RPMI7951 (cell line): Measurements from ENCODE around the gene TEX48. TPM values are rescaled to one million over a fixed set of nuclear protein-coding genes. Genes with fewer than 3 reads are reported as not detected.

Experiments used
- DNase-seq: peaks from one replicate; pipeline ENCODE4 v3.0.0-alpha.2; 2012; ENCODE audit warnings: low read depth
- total RNA-seq: library from RNA; depleted of rRNA; stranded (reverse); fragments of >200 nt; shearing (Covaris generic); gene quantifications from 2 replicates; pipeline ENCODE4 v1.2.3, GENCODE V29; 2014

Gene TEX48
- total RNA-seq, 1 experiment from 2014 or later: not detected

GRCh38 chr9:114693248-114693855, 11.4 kb upstream of the TEX48 start:
- no peak for DNase-seq

DNA sequence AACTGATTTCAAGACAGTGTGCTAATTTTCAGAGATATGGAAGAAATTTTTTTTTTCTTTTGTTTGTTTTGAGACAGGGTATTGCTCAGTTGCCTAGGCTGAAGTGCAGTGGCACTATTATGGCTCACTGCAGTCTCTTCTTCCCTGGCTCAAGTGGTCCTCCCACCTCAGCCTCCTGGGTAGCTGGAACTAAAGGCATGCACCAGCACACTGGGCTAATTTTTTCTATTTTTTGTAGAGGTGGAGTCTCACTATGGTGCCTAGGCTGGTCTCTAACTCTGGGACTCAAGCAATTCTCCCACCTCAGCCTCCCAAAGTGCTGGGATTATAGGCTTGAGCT, 9.9 kb upstream of the TEX48 start:
- no peak for DNase-seq

DNA sequence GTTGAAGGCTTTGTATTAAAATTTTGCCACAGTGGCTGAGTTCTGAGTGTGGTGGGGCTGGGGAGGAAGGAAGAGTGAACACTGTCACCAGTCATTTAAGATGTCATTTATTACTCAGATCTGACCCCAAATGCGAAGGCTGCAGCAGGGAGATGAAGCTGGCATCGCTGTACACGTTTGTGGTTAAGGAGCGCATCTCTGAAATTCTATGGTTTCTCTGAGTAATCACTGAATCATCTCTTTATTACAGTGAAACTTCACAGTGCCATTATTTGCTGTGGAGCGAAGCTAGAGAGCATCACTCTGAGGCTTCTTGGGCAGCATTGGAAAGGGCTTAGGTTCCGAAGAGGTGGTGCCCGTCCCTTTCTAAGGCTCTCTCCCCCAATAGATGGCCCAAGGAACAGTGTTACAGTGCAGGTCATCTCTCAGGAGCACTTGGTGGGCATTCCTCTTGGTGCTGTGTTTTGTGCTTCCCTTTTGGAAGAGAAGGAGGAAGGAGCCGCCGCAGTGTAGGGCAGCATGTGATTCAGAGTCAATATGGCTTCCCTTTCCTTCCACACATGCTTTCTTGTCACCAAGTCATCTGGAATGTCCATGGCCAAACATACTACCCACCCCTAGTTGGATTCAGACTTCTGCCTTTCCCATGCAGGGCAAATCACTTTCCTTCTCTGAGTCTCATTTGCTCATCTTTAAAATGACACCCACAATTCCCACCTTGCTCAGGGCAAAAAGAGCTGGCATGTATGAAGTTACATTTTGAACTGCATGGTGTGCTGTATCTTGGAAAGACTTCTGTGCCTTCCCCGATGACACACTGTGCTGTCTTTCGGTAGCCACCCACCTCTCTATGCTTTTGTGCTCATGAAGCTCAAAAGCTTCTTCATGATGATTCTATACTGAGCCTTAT, 9.3 kb upstream of the TEX48 start:
- DNase-seq: peak; percentile 96

DNA sequence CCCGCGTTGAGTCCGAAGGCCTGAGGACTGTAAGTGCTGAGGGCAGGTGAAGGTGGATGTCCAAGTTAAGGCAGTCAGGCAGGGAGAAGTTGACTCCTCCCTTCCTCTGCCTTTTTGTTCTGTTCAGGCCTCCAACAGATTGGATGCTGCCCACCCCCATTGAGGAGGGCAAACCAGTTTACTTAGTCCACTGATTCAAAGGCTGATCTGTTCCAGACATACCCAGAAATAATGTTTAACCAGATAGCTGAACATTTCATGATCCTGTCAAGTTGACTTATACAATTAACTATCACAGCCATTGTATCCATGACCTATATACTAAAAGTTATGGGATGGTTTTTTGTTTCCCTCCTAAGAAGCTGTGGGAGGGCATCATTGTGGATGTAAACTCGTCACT, 8.3 kb upstream of the TEX48 start:
- DNase-seq: no peak

DNA sequence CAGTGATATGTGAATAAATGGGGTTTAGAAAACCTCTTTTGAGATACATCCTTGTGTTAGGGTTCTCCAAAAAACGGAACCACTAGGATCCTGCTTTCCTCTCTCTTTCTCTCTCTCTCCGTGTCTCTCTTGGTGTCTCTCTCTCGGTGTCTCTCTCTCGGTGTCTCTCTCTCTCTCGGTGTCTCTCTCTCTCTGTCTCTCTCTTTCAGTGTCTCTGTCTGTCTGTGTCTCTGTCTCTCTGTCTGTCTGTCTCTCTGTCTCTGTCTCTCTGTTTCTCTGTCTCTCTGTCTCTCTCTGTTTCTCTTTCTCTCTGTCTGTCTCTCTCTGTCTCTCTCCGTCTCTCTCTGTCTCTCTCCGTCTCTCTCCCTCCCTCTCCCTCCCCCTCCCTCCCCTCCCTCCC, 7.8 kb upstream of the TEX48 start:
- no peak for DNase-seq

GRCh38 chr9:114688909-114689610, 7.1 kb upstream of the TEX48 start:
- DNase-seq: no peak

GRCh38 chr9:114688379-114688778, 6.4 kb upstream of the TEX48 start:
- DNase-seq: no peak

GRCh38 chr9:114687034-114687433, 5.0 kb upstream of the TEX48 start:
- DNase-seq: no peak

DNA sequence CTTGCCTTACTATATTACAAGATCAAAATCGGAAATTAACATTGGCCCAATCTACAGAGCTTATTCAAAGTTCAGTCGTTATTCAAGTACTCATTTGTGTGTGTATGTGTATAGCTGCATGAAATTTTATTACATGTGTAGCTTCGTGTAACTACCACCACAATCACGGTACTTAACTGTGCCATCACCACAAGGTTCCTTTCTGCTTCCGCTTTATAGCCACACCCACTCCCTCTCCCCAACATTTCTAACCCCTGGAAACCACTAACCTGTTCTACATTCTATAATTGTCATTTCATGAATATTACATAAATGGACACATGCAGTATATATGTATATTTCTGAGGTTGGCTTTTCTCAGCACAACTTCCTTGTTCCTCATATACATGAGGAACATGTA, 4.0 kb upstream of the TEX48 start:
- DNase-seq: no peak

- DNase-seq: no peak
These were observed 2.0 kb upstream of the TEX48 start for GRCh38 chr9:114684036-114684435.

GRCh38 chr9:114682846-114683245, 854 bp upstream of the TEX48 start:
- DNase-seq: no peak

GRCh38 chr9:114680259-114681001, 1.6 kb downstream of the TEX48 start:
- no peak for DNase-seq

DNA sequence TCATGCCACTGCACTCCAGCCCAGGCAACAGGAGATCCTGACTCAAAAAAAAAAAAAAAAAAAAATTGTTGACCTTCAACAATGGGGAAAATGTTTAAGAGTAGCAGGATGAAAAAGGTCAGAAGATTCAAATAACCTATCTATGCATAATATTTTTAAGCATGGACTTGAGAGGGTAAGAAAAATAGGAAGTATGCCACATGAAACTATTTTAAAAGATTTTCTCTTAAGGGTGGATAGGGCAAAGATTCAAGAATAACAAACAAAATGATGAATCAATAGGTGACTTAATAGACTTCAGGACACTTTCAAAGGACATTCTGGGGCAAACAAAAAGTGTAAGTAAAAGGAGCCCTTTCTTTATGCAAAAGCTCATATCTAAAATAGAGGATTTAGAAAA, 3.2 kb downstream of the TEX48 start:
- no peak for DNase-seq

GRCh38 chr9:114678130-114678529, 3.9 kb downstream of the TEX48 start:
- no peak for DNase-seq

- peak; percentile 98 for DNase-seq
These were observed 4.6 kb downstream of the TEX48 start for GRCh38 chr9:114677418-114677817.

DNA sequence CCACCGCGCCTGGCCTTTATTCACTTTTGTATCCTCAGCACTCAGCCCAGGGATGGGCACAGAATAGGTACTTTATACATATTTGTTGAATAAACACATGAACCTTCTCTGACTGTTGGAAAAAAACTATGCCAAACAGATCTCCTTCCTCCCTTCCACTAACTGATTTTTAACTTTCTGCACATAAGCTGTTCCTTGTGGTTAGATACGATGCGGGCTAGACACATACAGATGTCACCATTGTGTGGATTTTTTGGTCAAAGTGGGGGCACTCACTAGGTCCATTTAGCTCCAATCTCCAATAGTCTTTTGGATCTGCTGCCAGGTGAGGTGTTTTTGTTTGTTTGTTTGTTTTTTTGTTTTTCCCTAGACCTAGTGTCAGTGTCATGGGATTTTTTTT, 5.1 kb downstream of the TEX48 start:
- DNase-seq: no peak

- no peak for DNase-seq
These were observed 7.0 kb downstream of the TEX48 start for GRCh38 chr9:114674798-114675540.

GRCh38 chr9:114674076-114674797, 7.8 kb downstream of the TEX48 start:
- no peak for DNase-seq

GRCh38 chr9:114671605-114672004, 10.4 kb downstream of the TEX48 start:
- no peak for DNase-seq

GRCh38 chr9:114669961-114670360, 12.0 kb downstream of the TEX48 start:
- DNase-seq: no peak

- DNase-seq: no peak
These were observed 13.8 kb downstream of the TEX48 start for GRCh38 chr9:114668146-114668545.
